AG09309 (cell line): ENCODE results near the gene ATF7IP2.
"Not testable (repeated sequence)": the region's sequence is repeated elsewhere in the genome, so short reads cannot be mapped to it uniquely, and the experiment has no call there.

Experiments
- DNase-seq: peaks from one replicate; pipeline ENCODE4 v3.0.0-alpha.2; 2010; ENCODE audit warnings: low read depth
- H3K4me3 ChIP-seq: 2 replicates; pipeline ENCODE4 v1.5.1; 2011; ENCODE audit warnings: mild to moderate bottlenecking, low read depth, low read length, moderate library complexity; ENCODE audit not compliant: control insufficient read depth
- TF ChIP-seq, protein P1 (sequence below): IDR thresholded peaks from 2 replicates; pipeline ENCODE4 v1.5.1; 2011; ENCODE audit warnings: mild to moderate bottlenecking, low read depth, low read length, inconsistent platforms; ENCODE audit not compliant: insufficient read depth, control insufficient read depth; ENCODE audit errors: missing control alignments

Gene ATF7IP2

GRCh38 chr16:10500582-10500981 lies 114.7 kb downstream of the ATF7IP2 start:
- no peak overlapping the region for H3K4me3 ChIP-seq
- no peak for DNase-seq
- TF ChIP-seq, protein P1, sequence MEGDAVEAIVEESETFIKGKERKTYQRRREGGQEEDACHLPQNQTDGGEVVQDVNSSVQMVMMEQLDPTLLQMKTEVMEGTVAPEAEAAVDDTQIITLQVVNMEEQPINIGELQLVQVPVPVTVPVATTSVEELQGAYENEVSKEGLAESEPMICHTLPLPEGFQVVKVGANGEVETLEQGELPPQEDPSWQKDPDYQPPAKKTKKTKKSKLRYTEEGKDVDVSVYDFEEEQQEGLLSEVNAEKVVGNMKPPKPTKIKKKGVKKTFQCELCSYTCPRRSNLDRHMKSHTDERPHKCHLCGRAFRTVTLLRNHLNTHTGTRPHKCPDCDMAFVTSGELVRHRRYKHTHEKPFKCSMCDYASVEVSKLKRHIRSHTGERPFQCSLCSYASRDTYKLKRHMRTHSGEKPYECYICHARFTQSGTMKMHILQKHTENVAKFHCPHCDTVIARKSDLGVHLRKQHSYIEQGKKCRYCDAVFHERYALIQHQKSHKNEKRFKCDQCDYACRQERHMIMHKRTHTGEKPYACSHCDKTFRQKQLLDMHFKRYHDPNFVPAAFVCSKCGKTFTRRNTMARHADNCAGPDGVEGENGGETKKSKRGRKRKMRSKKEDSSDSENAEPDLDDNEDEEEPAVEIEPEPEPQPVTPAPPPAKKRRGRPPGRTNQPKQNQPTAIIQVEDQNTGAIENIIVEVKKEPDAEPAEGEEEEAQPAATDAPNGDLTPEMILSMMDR = no peak

- no peak for DNase-seq
- H3K4me3 ChIP-seq = no peak overlapping the region
- TF ChIP-seq, protein P1 = no peak
Observed at GRCh38 chr16:10501016-10501607, 115.3 kb downstream of the ATF7IP2 start.

- no peak for DNase-seq
- no peak overlapping the region for H3K4me3 ChIP-seq
- TF ChIP-seq, protein P1 = no peak
Observed at GRCh38 chr16:10502776-10503175, 116.9 kb downstream of the ATF7IP2 start.

- DNase-seq = no peak
- TF ChIP-seq, protein P1 = no peak
- H3K4me3 ChIP-seq = no peak overlapping the region
Observed at GRCh38 chr16:10504404-10504885, 118.6 kb downstream of the ATF7IP2 start.

GRCh38 chr16:10505286-10505685 lies 119.4 kb downstream of the ATF7IP2 start:
- H3K4me3 ChIP-seq, DNase-seq: not testable (repeated sequence)

DNA sequence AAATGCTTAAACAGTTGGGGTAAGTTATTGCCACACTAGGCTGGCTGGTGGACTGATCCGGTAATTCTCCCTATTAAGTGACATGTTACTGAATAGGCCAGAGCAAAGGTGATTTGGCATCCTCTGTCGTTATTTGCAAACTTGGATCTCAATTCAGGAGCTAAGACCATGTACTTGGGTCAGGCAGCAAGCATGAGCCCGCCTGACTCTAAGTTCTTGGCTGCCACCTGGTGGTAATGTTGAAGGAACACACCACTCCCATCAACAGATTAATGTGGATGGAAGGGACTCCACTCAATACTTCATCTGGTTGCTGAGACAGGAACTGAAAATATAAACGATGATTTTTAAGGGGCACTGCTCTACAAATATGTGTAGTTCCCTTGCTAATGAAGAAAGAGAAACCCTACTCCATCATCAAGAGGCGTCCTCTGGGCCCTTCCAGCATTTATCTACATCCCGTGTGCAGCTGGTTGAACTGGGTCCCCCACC lies 123.7 kb downstream of the ATF7IP2 start:
- TF ChIP-seq, protein P1 = peak; percentile 79

DNA sequence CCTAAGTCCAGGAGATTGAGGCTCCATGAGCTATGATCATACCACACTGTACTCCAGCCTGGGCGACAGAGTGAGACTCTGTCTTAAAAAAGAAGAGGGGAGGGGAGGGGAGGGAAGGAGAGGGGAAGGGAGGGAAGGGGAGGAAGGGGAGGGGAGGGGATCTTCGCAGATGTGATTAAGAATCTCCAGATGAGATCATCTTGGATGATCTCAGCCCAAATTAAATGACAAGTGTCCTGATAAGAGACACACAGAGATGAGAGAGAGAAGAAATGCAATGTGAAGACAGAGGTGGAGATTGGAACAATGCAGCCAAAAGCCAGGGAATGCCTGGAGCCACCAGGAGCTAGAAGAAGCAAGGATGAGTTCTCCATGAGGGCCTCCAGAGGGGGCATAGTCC lies 124.4 kb downstream of the ATF7IP2 start:
- no peak overlapping the region for H3K4me3 ChIP-seq
- no peak for DNase-seq
- TF ChIP-seq, protein P1 = no peak

More for the DNA sequence above, 123.7 kb downstream of the ATF7IP2 start:
- DNase-seq = peak; percentile 62
- no peak overlapping the region for H3K4me3 ChIP-seq
